ENCODE data around the gene PRDM16.

DNA sequence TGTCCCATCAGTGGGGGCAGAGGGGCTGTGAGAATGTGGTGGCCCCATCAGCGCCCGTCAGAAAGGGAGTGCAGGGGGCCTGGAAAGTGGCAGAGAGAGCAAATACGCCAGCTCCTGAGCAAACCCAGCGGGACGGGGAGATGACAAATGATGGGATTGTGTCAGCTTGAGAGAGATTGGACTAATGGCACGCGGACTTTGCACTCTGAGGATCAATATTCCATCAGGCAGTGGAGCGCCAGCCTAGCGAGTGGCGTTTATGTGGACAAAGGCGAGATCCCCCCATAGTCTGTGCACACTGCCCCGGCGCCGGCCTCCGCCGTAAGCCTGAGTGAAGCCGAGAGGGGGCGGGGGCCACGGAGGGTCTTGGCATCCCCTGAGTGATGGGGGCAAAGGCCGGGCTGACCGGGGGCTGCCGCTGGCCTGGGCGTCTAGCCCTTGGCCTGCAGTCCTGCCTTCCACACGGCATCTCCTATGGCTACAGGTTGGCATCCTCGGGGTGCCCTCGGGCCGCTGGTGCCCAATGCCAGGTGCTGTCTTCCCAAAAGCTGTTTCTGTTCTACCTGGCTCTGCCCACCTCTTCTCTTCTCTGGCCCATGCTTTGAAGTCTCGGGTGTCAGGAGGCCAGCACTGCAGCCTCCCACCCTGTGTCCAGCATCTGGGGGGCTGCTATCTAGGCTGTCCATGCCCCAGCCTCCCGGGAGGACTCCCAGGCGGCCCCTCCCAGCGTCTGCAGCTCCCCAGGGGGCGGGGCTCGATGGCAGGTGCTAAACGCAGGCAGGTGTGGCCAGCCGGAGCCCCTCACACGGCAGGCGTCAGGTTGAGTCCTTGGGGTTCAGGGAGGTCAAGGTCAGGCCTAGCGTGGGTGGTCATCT, 46.5 kb downstream of the PRDM16 start:
- TF ChIP-seq, protein P1, sequence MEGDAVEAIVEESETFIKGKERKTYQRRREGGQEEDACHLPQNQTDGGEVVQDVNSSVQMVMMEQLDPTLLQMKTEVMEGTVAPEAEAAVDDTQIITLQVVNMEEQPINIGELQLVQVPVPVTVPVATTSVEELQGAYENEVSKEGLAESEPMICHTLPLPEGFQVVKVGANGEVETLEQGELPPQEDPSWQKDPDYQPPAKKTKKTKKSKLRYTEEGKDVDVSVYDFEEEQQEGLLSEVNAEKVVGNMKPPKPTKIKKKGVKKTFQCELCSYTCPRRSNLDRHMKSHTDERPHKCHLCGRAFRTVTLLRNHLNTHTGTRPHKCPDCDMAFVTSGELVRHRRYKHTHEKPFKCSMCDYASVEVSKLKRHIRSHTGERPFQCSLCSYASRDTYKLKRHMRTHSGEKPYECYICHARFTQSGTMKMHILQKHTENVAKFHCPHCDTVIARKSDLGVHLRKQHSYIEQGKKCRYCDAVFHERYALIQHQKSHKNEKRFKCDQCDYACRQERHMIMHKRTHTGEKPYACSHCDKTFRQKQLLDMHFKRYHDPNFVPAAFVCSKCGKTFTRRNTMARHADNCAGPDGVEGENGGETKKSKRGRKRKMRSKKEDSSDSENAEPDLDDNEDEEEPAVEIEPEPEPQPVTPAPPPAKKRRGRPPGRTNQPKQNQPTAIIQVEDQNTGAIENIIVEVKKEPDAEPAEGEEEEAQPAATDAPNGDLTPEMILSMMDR (IDR thresholded peaks at IDR 0.05), result no peak
- TF ChIP-seq EP300 (IDR thresholded peaks at IDR 0.05; ENCODE audit: low read depth), result no peak
- TF ChIP-seq POLR2A (IDR thresholded peaks at IDR 0.05), result no peak
- TF ChIP-seq POLR2AphosphoS5 (IDR thresholded peaks at IDR 0.05), result no peak
